Mesodermal cell (in vitro differentiated cells): ENCODE results near the gene MS4A14.

Experiments
- H3K27ac ChIP-seq: 2 replicates; pipeline ENCODE4 v1.7.0; 2013; ENCODE audit warnings: mild to moderate bottlenecking, low read depth, low read length, moderate library complexity; ENCODE audit not compliant: severe bottlenecking
- H3K36me3 ChIP-seq: 2 replicates; pipeline ENCODE4 v1.7.1; 2013; ENCODE audit warnings: mild to moderate bottlenecking, low read length, moderate library complexity; ENCODE audit not compliant: control insufficient read depth, insufficient read depth
- H3K4me1 ChIP-seq: one replicate; pipeline ENCODE4 v1.7.1; 2013; ENCODE audit warnings: mild to moderate bottlenecking, low read length; ENCODE audit not compliant: insufficient read depth, control insufficient read depth, poor library complexity, severe bottlenecking
- H3K4me3 ChIP-seq: 2 replicates; pipeline ENCODE4 v1.7.0; 2013; ENCODE audit warnings: low read length, control low read depth, mild to moderate bottlenecking; ENCODE audit not compliant: insufficient read depth, poor library complexity, severe bottlenecking; ENCODE audit errors: extremely low read depth
- H3K9me3 ChIP-seq: 2 replicates; pipeline ENCODE4 v1.7.1; 2013; ENCODE audit warnings: mild to moderate bottlenecking, low read length, moderate library complexity; ENCODE audit not compliant: control insufficient read depth
- WGBS, 2 experiments: methylation state at CpG; one replicate each; pipeline ENCODE4 v1.1.5; 2013; ENCODE audit warnings: missing lambda C conversion rate in 2 of 2; ENCODE audit not compliant: insufficient coverage in 2 of 2; 5-methylcytosine and 5-hydroxymethylcytosine counted together

The MS4A14 gene

DNA sequence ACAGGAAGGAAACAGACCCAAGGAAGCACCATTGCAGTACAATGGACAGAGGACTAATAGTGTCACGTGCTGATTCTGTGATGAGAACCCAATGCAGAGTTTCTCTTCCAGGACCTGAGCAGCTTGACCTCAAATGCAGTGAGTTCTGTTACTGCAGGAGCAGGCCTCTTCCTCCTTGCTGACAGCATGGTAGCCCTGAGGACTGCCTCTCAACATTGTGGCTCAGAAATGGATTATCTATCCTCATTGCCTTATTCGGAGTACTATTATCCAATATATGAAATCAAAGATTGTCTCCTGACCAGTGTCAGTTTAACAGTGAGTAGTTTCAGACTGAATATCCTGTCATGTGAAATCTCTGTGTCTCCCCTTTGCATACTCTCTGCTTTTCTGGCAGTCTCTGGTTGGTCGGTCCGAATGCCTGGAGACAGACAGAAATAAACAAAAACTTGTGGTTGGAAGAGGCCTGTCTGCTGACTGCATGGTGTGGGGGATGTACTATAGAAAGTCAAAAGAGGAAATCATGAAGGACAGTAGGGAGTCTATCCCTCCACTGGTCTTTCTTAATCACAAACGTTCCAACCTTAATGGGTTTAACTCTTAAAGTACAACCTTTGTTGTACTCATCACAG lies 6.9 kb upstream of the MS4A14 start:
- Histone ChIP-seq H3K4me1 (no peaks in the 10 kb centered on the region), H3K9me3 (no peaks in the 10 kb centered on the region), H3K36me3 (no peaks in the 10 kb centered on the region), H3K4me3 (no peak overlapping the region), H3K27ac (no peak overlapping the region)
- 61 to 78% methylated on average over 3 to 4 of the region's 5 CpGs for WGBS, 2 experiments

DNA sequence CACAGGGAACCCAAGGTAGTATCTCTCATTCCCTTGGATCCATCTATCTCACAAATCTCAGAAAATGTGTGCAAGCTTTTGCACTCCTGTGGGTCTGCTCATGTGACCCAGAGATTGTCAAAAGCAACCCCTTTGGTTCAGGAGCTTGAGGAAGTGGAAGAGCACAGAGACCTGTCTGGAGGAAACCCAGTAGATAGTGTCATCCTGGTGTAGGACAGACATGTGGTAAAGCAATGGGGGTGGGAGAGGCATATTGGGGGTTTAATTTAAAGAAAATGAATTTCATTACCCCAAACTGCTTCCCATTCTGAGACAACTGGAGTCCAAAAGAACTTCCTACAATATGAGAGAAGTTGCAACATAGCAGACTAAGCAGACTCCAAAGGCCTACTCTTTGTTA lies 5.8 kb upstream of the MS4A14 start:
- H3K9me3 ChIP-seq, result no peaks in the 10 kb centered on the region
- no peaks in the 10 kb centered on the region for H3K4me1 ChIP-seq
- no peaks in the 10 kb centered on the region for H3K36me3 ChIP-seq
- no peak overlapping the region for H3K4me3 ChIP-seq
- no peak overlapping the region for H3K27ac ChIP-seq

DNA sequence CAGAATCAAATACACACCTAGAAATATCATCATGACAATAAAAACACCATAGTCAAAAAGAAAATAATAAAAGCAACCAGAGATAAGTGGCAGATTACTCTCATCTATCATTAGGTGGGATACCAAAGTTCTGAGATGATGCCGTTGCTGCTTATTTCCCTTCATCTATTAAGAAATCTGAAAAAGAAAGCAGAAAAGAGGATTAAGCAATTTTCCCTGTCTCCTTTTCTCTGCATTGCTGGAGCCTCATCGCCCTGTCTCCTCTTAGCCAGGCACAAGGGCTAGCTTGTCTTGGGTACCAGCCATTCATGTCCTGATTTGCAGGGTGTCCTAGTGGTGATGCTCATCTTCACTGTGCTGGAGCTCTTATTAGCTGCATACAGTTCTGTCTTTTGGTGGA lies 3.9 kb upstream of the MS4A14 start:
- Histone ChIP-seq H3K4me3 (no peak overlapping the region), H3K9me3 (no peaks in the 10 kb centered on the region), H3K27ac (no peak overlapping the region), H3K36me3 (no peaks in the 10 kb centered on the region), H3K4me1 (no peaks in the 10 kb centered on the region)
- WGBS, 2 experiments, result 60 to 100% methylated on average over 1 of the region's 2 CpGs

DNA sequence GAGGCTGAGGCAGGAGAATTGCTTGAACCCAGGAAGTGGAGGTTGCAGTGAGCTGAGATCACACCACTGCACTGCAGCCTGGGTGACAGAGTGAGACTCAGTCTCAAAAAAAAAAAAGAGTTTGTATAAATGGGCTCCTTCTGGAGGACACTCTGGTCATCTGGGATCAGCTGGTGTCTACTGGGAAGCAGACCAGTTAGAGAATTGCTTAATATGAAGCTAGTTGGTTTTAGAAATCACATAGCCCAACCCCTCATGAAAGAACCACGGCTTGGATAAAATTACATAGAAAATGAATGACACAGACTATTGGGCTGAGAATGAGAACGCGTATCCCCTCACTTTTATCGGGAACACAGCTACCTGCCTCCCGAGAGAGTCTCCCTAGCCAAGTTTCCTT lies 3.2 kb upstream of the MS4A14 start:
- no peak overlapping the region for H3K27ac ChIP-seq
- H3K4me1 ChIP-seq, result no peaks in the 10 kb centered on the region
- no peaks in the 10 kb centered on the region for H3K9me3 ChIP-seq
- no peak overlapping the region for H3K4me3 ChIP-seq
- H3K36me3 ChIP-seq, result no peaks in the 10 kb centered on the region
- 96% methylated on average over 4 of the region's 5 CpGs; no CpG with 5 or more reads in 1 of the 2 experiments for WGBS, 2 experiments

DNA sequence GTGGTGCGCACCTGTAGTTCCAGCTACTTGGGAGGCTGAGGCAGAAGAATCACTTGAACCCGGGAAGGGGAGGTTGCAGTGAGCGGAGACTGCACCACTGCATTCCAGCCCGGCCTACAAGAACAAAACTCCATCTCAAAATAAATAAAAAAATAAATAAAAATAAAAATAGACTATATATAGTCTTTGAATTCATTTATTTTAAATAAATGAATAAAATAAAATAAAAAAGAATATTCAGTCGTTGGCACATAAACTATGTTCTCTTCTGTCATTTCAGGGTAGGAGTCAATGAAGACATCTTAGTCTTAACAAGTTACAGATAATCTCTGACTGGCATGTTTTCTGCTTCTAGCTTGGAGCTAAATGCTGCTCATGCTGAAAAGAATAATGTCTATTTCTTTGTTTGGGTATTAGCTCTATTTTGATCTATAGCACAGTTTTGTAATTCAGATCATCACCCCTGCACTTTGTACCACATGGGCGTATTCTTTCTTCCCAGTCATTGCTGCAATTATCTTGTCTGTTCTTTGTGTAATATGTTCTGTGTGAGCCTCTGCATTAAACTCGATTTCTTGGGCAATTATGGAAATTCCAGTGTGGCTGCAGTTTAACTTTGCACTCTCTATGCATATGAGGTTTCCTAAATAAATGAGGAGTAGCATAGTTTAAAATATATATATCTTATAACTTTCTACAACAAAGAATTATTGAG lies 1.4 kb upstream of the MS4A14 start:
- H3K27ac ChIP-seq, result no peak overlapping the region
- WGBS, 2 experiments, result 81 to 89% methylated on average over 1 to 2 of the region's 7 CpGs
- H3K4me3 ChIP-seq, result no peak overlapping the region

DNA sequence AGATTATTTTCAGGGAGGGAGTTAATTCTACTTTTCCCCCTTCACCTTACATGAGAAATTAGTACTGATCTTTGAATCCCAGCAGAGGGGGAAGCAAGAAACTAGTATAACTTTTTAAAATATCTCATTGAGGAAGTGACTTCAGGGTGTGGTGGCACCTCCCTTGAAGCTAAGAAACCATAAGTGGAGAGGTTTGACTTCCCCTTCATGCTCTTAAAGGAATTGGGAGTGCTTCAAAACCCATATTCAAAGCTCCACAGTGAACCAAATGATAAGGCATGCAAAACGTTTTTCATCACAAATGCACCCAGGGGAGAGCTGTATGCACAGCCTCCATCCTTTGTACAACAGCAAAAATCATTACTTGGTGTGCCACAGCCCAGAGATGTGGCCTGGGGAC lies 540 bp downstream of the MS4A14 start:
- no peaks in the 10 kb centered on the region for H3K4me1 ChIP-seq
- WGBS, 2 experiments, result 14 to 43% methylated on average over 1 of the region's 1 CpG
- H3K9me3 ChIP-seq, result no peaks in the 10 kb centered on the region
- no peaks in the 10 kb centered on the region for H3K36me3 ChIP-seq
- H3K4me3 ChIP-seq, result no peak overlapping the region
- no peak overlapping the region for H3K27ac ChIP-seq

More for the DNA sequence above, 1.4 kb upstream of the MS4A14 start:
- no peaks in the 10 kb centered on the region for H3K4me1 ChIP-seq
- H3K9me3 ChIP-seq, result no peaks in the 10 kb centered on the region
- no peaks in the 10 kb centered on the region for H3K36me3 ChIP-seq

DNA sequence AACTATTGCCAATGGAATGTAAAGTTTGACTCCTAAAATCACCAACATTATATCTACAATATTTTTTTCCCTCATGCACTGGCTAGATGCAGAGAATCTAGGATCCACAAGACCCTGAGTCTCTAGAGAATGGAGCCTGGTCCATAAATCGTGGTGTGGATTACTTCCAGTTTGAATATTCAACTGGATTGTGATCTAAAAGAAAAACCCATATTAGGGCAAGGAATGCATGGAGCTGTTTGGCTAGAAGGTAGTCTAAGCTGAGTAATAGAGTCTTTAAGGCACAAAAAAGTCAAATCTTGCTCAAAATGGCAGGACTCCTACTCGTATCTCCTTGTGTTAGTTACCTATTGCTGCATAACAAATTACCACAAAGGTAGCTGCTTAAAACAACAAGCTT lies 23.8 kb downstream of the MS4A14 start:
- no peaks in the 10 kb centered on the region for H3K9me3 ChIP-seq
- no peaks in the 10 kb centered on the region for H3K4me1 ChIP-seq
- no peak overlapping the region for H3K4me3 ChIP-seq
- H3K36me3 ChIP-seq, result no peaks in the 10 kb centered on the region
- 0% methylated on average over 1 of the region's 2 CpGs; no CpG with 5 or more reads in 1 of the 2 experiments for WGBS, 2 experiments
- no peak overlapping the region for H3K27ac ChIP-seq

DNA sequence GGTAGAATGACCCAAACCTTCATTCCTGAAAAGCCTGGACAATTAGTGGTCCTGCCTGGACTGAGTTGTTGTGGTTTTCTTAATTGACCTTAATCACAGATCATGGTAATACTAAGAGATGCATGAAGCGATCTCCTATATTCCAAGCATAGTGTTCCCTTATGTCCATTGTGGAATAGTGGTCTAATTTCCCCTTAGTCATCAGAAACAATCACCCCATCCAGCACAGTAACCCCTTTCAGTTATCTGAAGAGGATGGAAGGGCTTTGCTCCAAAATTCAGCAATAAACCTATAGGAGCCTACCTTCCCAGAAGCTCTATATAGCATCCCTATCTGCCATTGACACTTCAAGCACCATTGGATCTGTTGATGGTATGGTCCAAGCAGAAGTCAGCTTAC lies 26.4 kb downstream of the MS4A14 start:
- WGBS, 2 experiments, result no CpG with 5 or more reads among the region's 1 CpG
- Histone ChIP-seq H3K27ac (no peak overlapping the region), H3K4me3 (no peak overlapping the region), H3K4me1 (no peaks in the 10 kb centered on the region), H3K36me3 (no peaks in the 10 kb centered on the region), H3K9me3 (no peaks in the 10 kb centered on the region)

DNA sequence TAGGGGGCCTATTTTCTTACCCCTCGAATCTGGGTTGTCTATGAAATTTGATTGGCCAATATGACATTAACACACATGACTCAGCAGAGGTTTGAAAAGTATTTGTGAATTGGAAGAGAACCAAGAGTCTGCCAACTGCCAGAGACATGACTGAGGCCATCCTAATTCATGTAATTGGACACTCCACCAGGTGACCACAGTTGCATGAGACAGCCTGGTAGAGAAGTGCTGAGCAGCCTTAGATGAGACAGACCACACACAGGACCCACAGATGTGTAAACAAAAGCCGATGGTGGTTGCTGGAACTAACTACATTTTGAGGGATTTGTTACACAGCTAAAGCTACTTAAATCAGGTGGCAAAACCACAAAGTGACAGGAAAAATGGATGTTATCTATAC lies 32.3 kb downstream of the MS4A14 start:
- WGBS, 2 experiments, result 67 to 100% methylated on average over 1 of the region's 2 CpGs
- Histone ChIP-seq H3K36me3 (no peaks in the 10 kb centered on the region), H3K4me3 (no peak overlapping the region), H3K27ac (no peak overlapping the region), H3K4me1 (no peaks in the 10 kb centered on the region), H3K9me3 (no peaks in the 10 kb centered on the region)

DNA sequence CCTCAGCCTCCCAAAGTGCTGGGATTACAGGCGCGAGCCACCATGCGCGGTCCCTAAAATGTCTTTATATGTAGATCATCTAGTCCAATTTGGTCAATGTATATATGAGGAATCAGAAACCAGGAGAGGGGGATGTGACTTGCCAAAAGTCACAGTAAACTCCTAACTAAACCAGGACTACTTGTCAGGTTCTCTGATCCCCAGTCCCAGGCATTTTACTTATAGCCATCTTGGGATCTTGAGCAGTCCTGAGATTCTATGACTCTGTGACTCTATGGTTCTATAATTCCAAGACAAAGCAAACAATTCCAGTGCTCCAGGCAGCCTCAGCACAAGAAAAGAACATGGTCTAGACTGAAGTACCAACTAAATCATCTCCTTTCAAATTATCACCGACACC lies 33.0 kb downstream of the MS4A14 start, which contains the start of gene MS4A5:
Gene MS4A5, plus strand, starts transcription at position 301 of the 400 bp plus-strand sequence. CDS start 103 bp downstream, outside the sequence.
- H3K9me3 ChIP-seq, result no peaks in the 10 kb centered on the region
- no peaks in the 10 kb centered on the region for H3K4me1 ChIP-seq
- no peaks in the 10 kb centered on the region for H3K36me3 ChIP-seq
- WGBS, 2 experiments, result 77 to 93% methylated on average over 3 to 5 of the region's 5 CpGs
- H3K4me3 ChIP-seq, result no peak within 1 kb of the TSS
- H3K27ac ChIP-seq, result no peak within 1 kb of the TSS

DNA sequence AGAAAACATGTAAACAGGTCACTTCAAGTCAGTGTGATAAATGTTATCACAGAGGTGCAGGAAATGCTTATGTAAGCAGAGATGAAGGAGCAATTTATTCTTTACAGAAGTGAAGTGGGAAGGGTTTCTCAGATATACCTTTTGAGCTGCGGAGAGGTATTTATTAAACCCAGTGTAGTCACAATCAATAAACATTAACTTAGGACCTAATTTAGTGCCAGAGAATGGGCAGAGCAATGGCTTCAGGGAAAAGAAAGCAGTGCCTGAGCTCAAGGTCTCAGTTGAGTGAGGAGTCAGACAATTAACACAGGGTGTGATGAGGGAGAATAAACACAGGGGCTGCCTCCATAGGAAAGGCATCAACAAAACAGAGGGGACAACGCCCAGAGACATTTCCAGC lies 35.0 kb downstream of the MS4A14 start:
- no peaks in the 10 kb centered on the region for H3K4me1 ChIP-seq
- H3K27ac ChIP-seq, result no peak overlapping the region
- no peak overlapping the region for H3K4me3 ChIP-seq
- H3K9me3 ChIP-seq, result no peaks in the 10 kb centered on the region
- H3K36me3 ChIP-seq, result no peaks in the 10 kb centered on the region
- 86 to 88% methylated on average over 1 of the region's 2 CpGs for WGBS, 2 experiments
